Trophoblast cell (in vitro differentiated cells and primary cell): ENCODE results near the gene UQCC2.

Experiments
- DNase-seq, 2 donors: peaks; one replicate each; pipeline ENCODE4 v3.0.0-alpha.2; 2016
- H2AFZ ChIP-seq: 2 replicates; pipeline ENCODE4 v1.6.1; 2013; ENCODE audit warnings: low read length, moderate library complexity, mild to moderate bottlenecking; ENCODE audit not compliant: insufficient read depth, poor library complexity
- H2AK5ac ChIP-seq: 2 replicates; pipeline ENCODE4 v1.6.1; 2013; ENCODE audit warnings: mild to moderate bottlenecking, low read length
- H2BK120ac ChIP-seq: 2 replicates; pipeline ENCODE4 v1.6.1; 2013; ENCODE audit warnings: low read length, mild to moderate bottlenecking, moderate library complexity; ENCODE audit not compliant: insufficient read depth, poor library complexity
- H2BK12ac ChIP-seq: 2 replicates; pipeline ENCODE4 v1.6.1; 2013; ENCODE audit warnings: mild to moderate bottlenecking, low read length, moderate library complexity
- H2BK5ac ChIP-seq: 2 replicates; pipeline ENCODE4 v1.6.1; 2013; ENCODE audit warnings: low read length, low read depth, moderate library complexity, mild to moderate bottlenecking; ENCODE audit not compliant: poor library complexity
- H3K14ac ChIP-seq: 2 replicates; pipeline ENCODE4 v1.6.1; 2013; ENCODE audit warnings: mild to moderate bottlenecking, low read length
- H3K18ac ChIP-seq: 2 replicates; pipeline ENCODE4 v1.6.1; 2013; ENCODE audit warnings: mild to moderate bottlenecking, low read length
- H3K23ac ChIP-seq: 2 replicates; pipeline ENCODE4 v1.6.1; 2013; ENCODE audit warnings: low read length
- H3K27ac ChIP-seq: 2 replicates; pipeline ENCODE4 v1.5.1; 2013; ENCODE audit warnings: low read depth, mild to moderate bottlenecking, inconsistent platforms, low read length, moderate library complexity
- H3K27me3 ChIP-seq: 2 replicates; pipeline ENCODE4 v1.6.1; 2013; ENCODE audit warnings: inconsistent platforms, mild to moderate bottlenecking, low read length, moderate library complexity; ENCODE audit not compliant: insufficient read depth
- H3K36me3 ChIP-seq, 2 experiments: 1 replicate in 1 of 2; 2 replicates in 1 of 2; pipeline ENCODE4 v1.6.1; 2013; ENCODE audit warnings: low read length in 2 of 2, mild to moderate bottlenecking in 2 of 2, moderate library complexity in 1 of 2; ENCODE audit not compliant: insufficient read depth in 2 of 2, control insufficient read depth in 1 of 2
- H3K4ac ChIP-seq: 2 replicates; pipeline ENCODE4 v1.6.1; 2013; ENCODE audit warnings: low read depth, mild to moderate bottlenecking, low read length, moderate library complexity
- H3K4me1 ChIP-seq, 2 experiments: 1 replicate in 1 of 2; 2 replicates in 1 of 2; pipeline ENCODE4 v1.6.1; 2013; ENCODE audit warnings: low read length in 2 of 2, mild to moderate bottlenecking in 2 of 2, moderate library complexity in 1 of 2; ENCODE audit not compliant: insufficient read depth in 2 of 2, control insufficient read depth in 1 of 2
- H3K4me2 ChIP-seq: 2 replicates; pipeline ENCODE4 v1.6.1; 2013; ENCODE audit warnings: inconsistent platforms, mild to moderate bottlenecking, low read length, moderate library complexity
- H3K4me3 ChIP-seq: 2 replicates; pipeline ENCODE4 v1.5.1; 2013; ENCODE audit warnings: mild to moderate bottlenecking, low read depth, low read length, inconsistent platforms
- H3K79me1 ChIP-seq: one replicate; pipeline ENCODE4 v1.6.1; 2013; ENCODE audit warnings: low read length
- H3K79me2 ChIP-seq: 2 replicates; pipeline ENCODE4 v1.6.1; 2013; ENCODE audit warnings: low read length, mild to moderate bottlenecking; ENCODE audit not compliant: control insufficient read depth, insufficient read depth, poor library complexity
- H3K9ac ChIP-seq: 2 replicates; pipeline ENCODE4 v1.6.1; 2013; ENCODE audit warnings: mild to moderate bottlenecking, low read length
- H3K9me3 ChIP-seq: 2 replicates; pipeline ENCODE4 v1.6.1; 2013; ENCODE audit warnings: low read depth, mild to moderate bottlenecking, control low read depth, inconsistent platforms, low read length; ENCODE audit not compliant: insufficient read depth
- H4K12ac ChIP-seq: 2 replicates; pipeline ENCODE4 v1.6.1; 2013; ENCODE audit warnings: low read depth, mild to moderate bottlenecking, low read length, moderate library complexity
- H4K8ac ChIP-seq: 2 replicates; pipeline ENCODE4 v1.6.1; 2013; ENCODE audit warnings: low read depth, mild to moderate bottlenecking, low read length, moderate library complexity
- H4K91ac ChIP-seq: one replicate; pipeline ENCODE4 v1.6.1; 2013; ENCODE audit warnings: low read depth, mild to moderate bottlenecking, low read length, moderate library complexity
- WGBS: extraction: QIAGEN DNeasy Blood & Tissue Kit; methylation state at CpG from one replicate; pipeline ENCODE4 v1.1.7; 2013; ENCODE audit warnings: missing lambda C conversion rate; ENCODE audit not compliant: insufficient read length, insufficient coverage; ENCODE audit errors: extremely low coverage; 5-methylcytosine and 5-hydroxymethylcytosine counted together

UQCC2 gene

DNA sequence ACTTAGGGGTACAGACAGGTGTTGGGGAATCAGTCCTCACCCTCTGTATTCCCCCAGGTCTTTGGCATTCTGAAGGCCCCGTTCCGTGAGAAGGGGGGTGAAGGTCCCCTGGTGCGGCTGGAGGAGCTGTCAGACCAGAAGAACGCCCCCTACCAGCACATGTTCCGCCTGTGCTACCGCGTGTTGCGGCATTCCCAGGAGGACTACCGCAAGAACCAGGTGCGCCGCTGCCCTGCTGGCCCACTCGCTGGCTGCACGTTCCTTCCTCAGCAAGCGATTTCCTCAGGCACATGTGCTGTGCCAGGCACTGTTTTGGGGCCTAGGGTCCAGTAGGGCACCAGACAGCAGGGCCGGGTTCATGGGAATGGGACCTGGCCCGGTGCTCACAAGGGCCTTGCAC lies 44.4 kb downstream of the UQCC2 start:
- H3K4me1 ChIP-seq = no peaks in the 10 kb centered on the region
- H3K9me3 ChIP-seq = peaks cover 3% of the 10 kb centered on the region
- no peak overlapping the region for H2BK5ac ChIP-seq
- no peak overlapping the region for H4K91ac ChIP-seq
- DNase-seq = no peak
- H3K23ac ChIP-seq = no peak overlapping the region
- no peak overlapping the region for H2BK120ac ChIP-seq
- no peak overlapping the region for H3K9ac ChIP-seq
- H3K4ac ChIP-seq = no peak overlapping the region
- H2AK5ac ChIP-seq = no peak overlapping the region
- no peak overlapping the region for H4K8ac ChIP-seq
- no peak overlapping the region for H3K4me2 ChIP-seq
- H3K79me1 ChIP-seq = no peaks in the 10 kb centered on the region
- peaks cover 3 to 7% of the 10 kb centered on the region in 2 experiments for H3K36me3 ChIP-seq
- H3K14ac ChIP-seq = no peak overlapping the region
- no peak overlapping the region for H3K18ac ChIP-seq
- no peak overlapping the region for H4K12ac ChIP-seq
- H3K27me3 ChIP-seq = no peaks in the 10 kb centered on the region
- no peak overlapping the region for H2BK12ac ChIP-seq
- no peak overlapping the region for H2AFZ ChIP-seq
- H3K27ac ChIP-seq = no peak overlapping the region
- no peak overlapping the region for H3K4me3 ChIP-seq
- no peaks in the 10 kb centered on the region for H3K79me2 ChIP-seq
- WGBS = no CpG with 5 or more reads among the region's 16 CpGs

- WGBS = no CpG with 5 or more reads among the region's 13 CpGs
- Histone ChIP-seq H3K4me2 (no peak overlapping the region), H3K27ac (no peak overlapping the region), H3K36me3 (peaks cover 3 to 7% of the 10 kb centered on the region in 2 experiments), H3K9me3 (peaks cover 2% of the 10 kb centered on the region), H4K12ac (no peak overlapping the region), H2BK12ac (no peak overlapping the region), H3K14ac (no peak overlapping the region), H2BK5ac (no peak overlapping the region), H3K79me2 (no peaks in the 10 kb centered on the region), H3K9ac (no peak overlapping the region), H3K4me1 (no peaks in the 10 kb centered on the region), H2AK5ac (no peak overlapping the region), H3K18ac (no peak overlapping the region), H3K4me3 (no peak overlapping the region), H4K91ac (no peak overlapping the region), H3K23ac (no peak overlapping the region), H3K79me1 (no peaks in the 10 kb centered on the region), H3K4ac (no peak overlapping the region), H4K8ac (no peak overlapping the region), H3K27me3 (no peaks in the 10 kb centered on the region), H2AFZ (no peak overlapping the region), H2BK120ac (no peak overlapping the region)
- DNase-seq = no peak
Measured at GRCh38 chr6:33665957-33666356, 45.5 kb downstream of the UQCC2 start.

DNA sequence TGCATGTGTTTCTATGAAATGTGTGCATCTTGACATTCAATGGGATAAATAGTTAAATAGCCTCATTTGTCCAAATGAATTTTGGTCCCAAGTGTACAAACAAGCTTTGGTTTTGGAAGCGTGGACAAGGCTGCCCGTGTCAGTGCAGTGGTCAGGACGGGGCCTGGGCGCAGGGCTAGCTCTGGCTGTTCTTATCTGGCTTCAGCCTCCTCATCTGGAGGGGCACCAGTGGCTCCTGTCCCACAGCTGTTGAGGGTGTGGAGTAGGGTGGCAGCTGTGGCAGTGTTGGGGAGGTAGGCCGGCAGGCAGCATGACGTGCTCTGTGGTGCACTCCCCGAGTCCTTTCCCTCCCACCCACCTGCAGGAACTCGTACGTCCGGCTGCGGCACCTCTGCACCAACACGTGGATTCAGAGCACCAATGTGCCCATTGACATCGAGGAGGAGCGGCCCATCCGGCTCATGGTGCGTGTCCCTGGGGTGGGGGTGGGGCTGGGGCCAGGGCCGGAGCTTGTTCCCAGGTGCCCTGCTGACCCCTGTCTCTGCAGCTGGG lies 46.9 kb downstream of the UQCC2 start:
- H3K27ac ChIP-seq = no peak overlapping the region
- H3K9me3 ChIP-seq = peaks cover 4% of the 10 kb centered on the region
- no peak overlapping the region for H3K4me2 ChIP-seq
- H2AFZ ChIP-seq = no peak overlapping the region
- H2BK12ac ChIP-seq = no peak overlapping the region
- H3K4me1 ChIP-seq = no peaks in the 10 kb centered on the region
- H3K79me2 ChIP-seq = no peaks in the 10 kb centered on the region
- H2BK5ac ChIP-seq = no peak overlapping the region
- H3K14ac ChIP-seq = no peak overlapping the region
- no peak overlapping the region for H3K23ac ChIP-seq
- no peak overlapping the region for H4K12ac ChIP-seq
- H3K4ac ChIP-seq = no peak overlapping the region
- H2BK120ac ChIP-seq = no peak overlapping the region
- no peak overlapping the region for H4K91ac ChIP-seq
- no peak overlapping the region for H2AK5ac ChIP-seq
- no peak overlapping the region for H3K18ac ChIP-seq
- H3K4me3 ChIP-seq = no peak overlapping the region
- no peak for DNase-seq
- no peak overlapping the region for H3K9ac ChIP-seq
- no peaks in the 10 kb centered on the region for H3K27me3 ChIP-seq
- H3K79me1 ChIP-seq = no peaks in the 10 kb centered on the region
- WGBS = no CpG with 5 or more reads among the region's 17 CpGs
- no peak overlapping the region for H4K8ac ChIP-seq
- H3K36me3 ChIP-seq = peaks cover 3 to 5% of the 10 kb centered on the region in 2 experiments

DNA sequence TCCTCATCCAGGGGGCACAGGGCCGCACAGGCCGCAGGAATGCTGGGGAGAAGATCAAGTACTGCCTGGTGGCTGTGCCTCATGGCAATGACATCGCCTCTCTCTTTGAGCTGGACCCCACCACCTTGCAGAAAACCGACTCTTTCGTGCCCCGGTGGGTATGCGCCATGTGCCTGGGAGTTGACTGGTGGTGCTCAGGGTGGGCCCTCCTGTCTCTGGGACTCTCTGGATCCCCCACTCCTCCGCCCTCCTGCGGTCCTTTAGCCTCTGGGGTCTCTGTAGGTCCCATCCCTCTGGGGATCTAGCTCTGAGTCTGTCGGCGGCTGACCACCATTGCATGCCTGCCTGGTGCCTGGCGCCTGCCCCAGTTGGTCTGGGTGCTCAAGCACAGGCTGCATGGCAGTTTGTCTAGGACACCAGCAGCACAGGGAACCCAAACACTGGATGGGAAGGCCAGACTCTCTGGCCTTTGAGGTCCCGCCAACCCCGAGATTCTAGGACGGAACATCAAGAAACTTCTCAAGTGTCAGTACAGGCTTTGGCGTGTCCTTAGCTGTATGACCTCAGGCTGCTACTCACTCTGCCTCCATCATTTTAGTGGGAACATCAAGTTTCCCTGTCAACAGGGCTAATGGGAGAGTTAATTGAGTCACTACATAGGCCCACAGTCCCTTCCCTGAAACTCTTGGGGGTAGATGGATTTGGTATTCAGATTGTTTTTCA lies 47.6 kb downstream of the UQCC2 start:
- WGBS = no CpG with 5 or more reads among the region's 16 CpGs
- no peak overlapping the region for H3K14ac ChIP-seq
- no peak overlapping the region for H3K4me3 ChIP-seq
- H4K8ac ChIP-seq = no peak overlapping the region
- H4K91ac ChIP-seq = no peak overlapping the region
- no peaks in the 10 kb centered on the region for H3K27me3 ChIP-seq
- no peaks in the 10 kb centered on the region for H3K4me1 ChIP-seq
- no peak for DNase-seq
- H3K4me2 ChIP-seq = no peak overlapping the region
- H2AFZ ChIP-seq = no peak overlapping the region
- H3K79me2 ChIP-seq = no peaks in the 10 kb centered on the region
- peaks cover 4% of the 10 kb centered on the region for H3K9me3 ChIP-seq
- H3K36me3 ChIP-seq = peaks cover 3 to 5% of the 10 kb centered on the region in 2 experiments
- H3K18ac ChIP-seq = no peak overlapping the region
- no peaks in the 10 kb centered on the region for H3K79me1 ChIP-seq
- no peak overlapping the region for H3K27ac ChIP-seq
- no peak overlapping the region for H3K23ac ChIP-seq
- H3K4ac ChIP-seq = no peak overlapping the region
- H2AK5ac ChIP-seq = no peak overlapping the region
- H3K9ac ChIP-seq = no peak overlapping the region
- H2BK5ac ChIP-seq = no peak overlapping the region
- H4K12ac ChIP-seq = no peak overlapping the region
- H2BK120ac ChIP-seq = no peak overlapping the region
- no peak overlapping the region for H2BK12ac ChIP-seq
